NCI-H1694 treated with DMSO at 0.1 percent for 48 hours (cell line): ENCODE data around the gene PJA2.

Experiments
- DNase-seq: peaks from one replicate; lab custom pipeline; 2025; lab: John Stamatoyannopoulos, UW

Gene PJA2

GRCh38 chr5:109350537-109351270 lies 59.1 kb downstream of the PJA2 start:
- no peak for DNase-seq

GRCh38 chr5:109349388-109349787 lies 60.4 kb downstream of the PJA2 start:
- no peak for DNase-seq

GRCh38 chr5:109347252-109347888 lies 62.4 kb downstream of the PJA2 start:
- DNase-seq = peak; percentile 38

GRCh38 chr5:109345699-109346098 lies 64.1 kb downstream of the PJA2 start:
- no peak for DNase-seq

GRCh38 chr5:109340351-109340750 lies 69.4 kb downstream of the PJA2 start:
- DNase-seq = no peak

- DNase-seq = no peak
Measured at GRCh38 chr5:109335114-109335513, 74.7 kb downstream of the PJA2 start.

GRCh38 chr5:109334056-109334455 lies 75.7 kb downstream of the PJA2 start:
- no peak for DNase-seq

GRCh38 chr5:109329333-109330237 lies 80.2 kb downstream of the PJA2 start:
- no peak for DNase-seq

GRCh38 chr5:109328626-109329025 lies 81.1 kb downstream of the PJA2 start:
- no peak for DNase-seq

GRCh38 chr5:109327570-109327969 lies 82.2 kb downstream of the PJA2 start:
- DNase-seq = no peak

- no peak for DNase-seq
Measured at GRCh38 chr5:109326919-109327318, 82.9 kb downstream of the PJA2 start.

GRCh38 chr5:109325456-109325855 lies 84.3 kb downstream of the PJA2 start:
- DNase-seq = no peak

GRCh38 chr5:109324931-109325330 lies 84.8 kb downstream of the PJA2 start:
- no peak for DNase-seq

- no peak for DNase-seq
Measured at GRCh38 chr5:109324351-109324750, 85.4 kb downstream of the PJA2 start.

GRCh38 chr5:109322694-109323093 lies 87.1 kb downstream of the PJA2 start:
- DNase-seq = no peak

- DNase-seq = no peak
Measured at GRCh38 chr5:109319351-109319750, 90.4 kb downstream of the PJA2 start.

GRCh38 chr5:109318455-109319108 lies 91.2 kb downstream of the PJA2 start:
- no peak for DNase-seq

GRCh38 chr5:109316634-109317033 lies 93.1 kb downstream of the PJA2 start:
- no peak for DNase-seq

GRCh38 chr5:109315245-109315644 lies 94.5 kb downstream of the PJA2 start:
- DNase-seq = no peak

- DNase-seq = no peak
Measured at GRCh38 chr5:109313127-109313526, 96.6 kb downstream of the PJA2 start.

- no peak for DNase-seq
Measured at GRCh38 chr5:109312695-109313094, 97.1 kb downstream of the PJA2 start.

GRCh38 chr5:109310315-109310714 lies 99.5 kb downstream of the PJA2 start:
- DNase-seq = no peak
